HG03108 (cell line): ENCODE data around the gene PXDC1.
"Not testable (repeated sequence)": the region's sequence is repeated elsewhere in the genome, so short reads cannot be mapped to it uniquely, and the experiment has no call there.

Source experiments
- ATAC-seq: cut with Tn5 transposase; IDR thresholded peaks from one replicate; pipeline ENCODE4 v1.9.1; 2021; ENCODE audit warnings: moderate library complexity; ENCODE audit not compliant: unreplicated experiment

PXDC1 gene

DNA sequence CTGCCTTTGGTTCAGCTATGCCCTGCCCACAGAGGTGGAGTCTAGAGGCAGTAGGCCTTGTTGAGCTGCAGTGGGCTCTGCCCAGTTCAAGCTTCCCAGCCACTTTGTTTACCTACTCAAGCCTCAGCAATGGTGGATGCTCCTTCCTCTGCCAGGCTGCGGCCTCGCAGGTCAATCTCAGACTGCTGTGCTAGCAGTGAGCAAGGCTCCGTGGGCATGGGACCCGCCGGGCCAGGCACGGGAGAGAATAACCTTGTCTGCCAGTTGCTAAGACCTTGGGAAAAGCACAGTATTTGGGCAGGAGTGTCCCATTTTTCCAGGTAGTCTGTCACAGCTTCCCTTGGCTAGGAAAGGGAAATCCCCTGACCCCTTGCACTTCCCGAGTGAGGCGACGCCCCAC, 73.8 kb downstream of the PXDC1 start:
- ATAC-seq: not testable (repeated sequence)

DNA sequence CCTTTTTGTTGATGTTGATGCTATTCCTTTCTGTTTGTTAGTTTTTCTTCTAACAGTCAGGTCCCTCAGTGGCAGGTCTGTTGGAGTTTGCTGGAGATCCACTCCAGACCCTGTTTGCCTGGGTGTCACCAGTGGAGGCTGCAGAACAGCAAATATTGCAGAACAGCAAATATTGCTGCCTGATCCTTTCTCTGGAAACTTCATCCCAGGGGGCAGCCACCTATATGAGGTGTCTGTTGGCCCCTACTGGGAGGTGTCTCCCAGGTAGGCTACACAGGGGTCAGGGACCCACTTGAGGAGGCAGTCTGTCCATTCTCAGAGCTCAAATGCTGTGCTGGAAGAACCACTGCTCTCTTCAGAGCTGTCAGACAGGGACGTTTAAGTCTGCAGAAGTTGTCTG, 74.2 kb downstream of the PXDC1 start:
- ATAC-seq: not testable (repeated sequence)
